Peyer's patch (tissue), 4 donors: ENCODE results near the gene TAS2R46.

Source experiments
- CTCF ChIP-seq, 6 experiments: fragments of 450-650 bp in 4 of 6; fragments of 200-600 bp in 2 of 6; sonication (generic) in 1 of 6; IDR thresholded peaks; one replicate each; pipeline ENCODE4 v1.5.1; 2017 to 2019; ENCODE audit warnings: antibody characterized with exemption in 6 of 6, mild to moderate bottlenecking in 3 of 6, moderate library complexity in 1 of 6
- POLR2A ChIP-seq, 2 donors: fragments of 450-650 bp; IDR thresholded peaks; one replicate each; pipeline ENCODE4 v1.5.1; 2017; ENCODE audit warnings: antibody characterized with exemption in 2 of 2, mild to moderate bottlenecking in 2 of 2, moderate library complexity in 2 of 2

- TF ChIP-seq CTCF (IDR thresholded peaks at IDR 0.05) (no peak), POLR2A (IDR thresholded peaks at IDR 0.05) (no peak)
These were observed 13.5 kb upstream of the TAS2R46 start for GRCh38 chr12:11075642-11076041.
